GM12875 (cell line): ENCODE measurements around the gene SEPTIN11.

ENCODE experiments used
- H3K4me3 ChIP-seq: one replicate; pipeline ENCODE4 v1.5.1; 2011; ENCODE audit warnings: low read depth, low read length, control low read depth
- TF ChIP-seq, protein P1 (sequence below): IDR thresholded peaks from 2 replicates; pipeline ENCODE4 v1.5.1; 2011; ENCODE audit warnings: low read depth, mild to moderate bottlenecking, control low read depth, inconsistent platforms, low read length, moderate library complexity, borderline replicate concordance; ENCODE audit not compliant: insufficient read depth

Gene SEPTIN11

DNA sequence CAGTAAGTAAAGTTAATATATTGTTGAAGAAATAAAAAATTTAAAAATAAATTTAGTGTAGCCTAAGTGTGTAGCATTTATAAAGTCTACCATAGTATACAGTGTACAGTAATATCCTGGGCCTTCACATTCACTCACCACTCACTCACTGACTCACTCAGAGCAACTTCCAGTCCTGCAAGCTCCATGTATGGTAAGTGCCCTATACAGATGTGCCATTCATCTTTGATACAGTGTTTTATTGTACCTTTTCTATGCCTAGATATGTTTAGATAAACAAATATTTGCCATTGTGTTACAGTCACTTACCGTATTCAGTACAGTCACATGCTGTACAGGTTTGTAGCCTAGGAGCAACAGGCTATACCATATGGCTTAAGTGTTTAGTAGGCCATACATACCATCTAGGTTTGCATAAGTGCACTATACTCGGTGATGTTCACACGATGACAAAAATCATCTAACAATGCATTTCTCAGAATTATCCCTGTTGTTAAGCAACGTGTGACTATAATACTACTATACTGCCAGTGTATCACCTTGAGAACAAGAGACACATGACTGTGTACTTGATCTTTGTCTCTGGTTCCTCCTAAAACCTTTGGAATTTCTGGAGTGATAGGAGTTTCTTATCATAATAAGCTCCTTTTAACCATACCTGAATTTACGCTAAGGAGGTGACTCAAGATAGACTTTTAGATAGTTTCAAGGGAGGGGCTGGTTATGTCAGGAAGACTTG is 25.8 kb upstream of the SEPTIN11 start:
- TF ChIP-seq, protein P1, sequence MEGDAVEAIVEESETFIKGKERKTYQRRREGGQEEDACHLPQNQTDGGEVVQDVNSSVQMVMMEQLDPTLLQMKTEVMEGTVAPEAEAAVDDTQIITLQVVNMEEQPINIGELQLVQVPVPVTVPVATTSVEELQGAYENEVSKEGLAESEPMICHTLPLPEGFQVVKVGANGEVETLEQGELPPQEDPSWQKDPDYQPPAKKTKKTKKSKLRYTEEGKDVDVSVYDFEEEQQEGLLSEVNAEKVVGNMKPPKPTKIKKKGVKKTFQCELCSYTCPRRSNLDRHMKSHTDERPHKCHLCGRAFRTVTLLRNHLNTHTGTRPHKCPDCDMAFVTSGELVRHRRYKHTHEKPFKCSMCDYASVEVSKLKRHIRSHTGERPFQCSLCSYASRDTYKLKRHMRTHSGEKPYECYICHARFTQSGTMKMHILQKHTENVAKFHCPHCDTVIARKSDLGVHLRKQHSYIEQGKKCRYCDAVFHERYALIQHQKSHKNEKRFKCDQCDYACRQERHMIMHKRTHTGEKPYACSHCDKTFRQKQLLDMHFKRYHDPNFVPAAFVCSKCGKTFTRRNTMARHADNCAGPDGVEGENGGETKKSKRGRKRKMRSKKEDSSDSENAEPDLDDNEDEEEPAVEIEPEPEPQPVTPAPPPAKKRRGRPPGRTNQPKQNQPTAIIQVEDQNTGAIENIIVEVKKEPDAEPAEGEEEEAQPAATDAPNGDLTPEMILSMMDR: no peak
- H3K4me3 ChIP-seq: no peak overlapping the region

DNA sequence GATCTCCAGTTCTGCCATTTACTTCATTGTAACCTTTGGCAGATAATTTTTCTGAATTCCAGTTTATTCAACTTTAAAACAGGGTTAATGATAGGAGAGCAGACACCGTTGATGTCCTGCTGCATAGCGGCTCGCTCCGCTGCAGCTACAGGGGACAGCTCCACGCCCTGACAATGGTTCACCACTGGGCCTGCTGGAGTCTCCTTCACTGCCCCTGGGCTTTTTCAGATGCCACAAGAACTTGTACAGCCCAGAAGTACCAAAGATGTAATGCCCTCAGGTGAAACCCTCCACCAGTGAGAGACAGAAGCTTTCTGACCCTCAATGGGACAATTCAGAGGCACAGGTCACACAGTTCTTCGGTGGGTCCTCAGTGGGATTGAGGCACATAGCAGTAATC is 22.7 kb upstream of the SEPTIN11 start:
- TF ChIP-seq, protein P1: no peak
- H3K4me3 ChIP-seq: no peak overlapping the region

DNA sequence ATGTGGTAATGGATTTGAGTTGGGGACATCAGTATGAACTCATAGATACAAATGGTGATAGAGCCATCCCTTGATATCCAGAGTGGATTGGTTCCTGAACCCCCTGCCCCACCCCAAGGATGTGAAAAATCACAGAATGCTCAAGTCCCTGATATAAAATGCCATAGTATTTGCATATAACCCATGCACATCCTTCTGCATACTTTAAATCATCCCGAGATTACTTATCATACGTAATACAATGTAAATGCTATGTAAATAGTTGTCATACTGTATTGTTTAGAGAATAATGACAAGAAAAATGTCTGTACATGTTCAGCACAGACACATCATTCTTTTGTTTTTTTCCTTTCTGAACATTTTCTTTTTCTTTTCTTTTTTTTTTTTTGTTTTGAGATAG is 18.9 kb upstream of the SEPTIN11 start:
- H3K4me3 ChIP-seq: no peak overlapping the region
- TF ChIP-seq, protein P1: no peak

DNA sequence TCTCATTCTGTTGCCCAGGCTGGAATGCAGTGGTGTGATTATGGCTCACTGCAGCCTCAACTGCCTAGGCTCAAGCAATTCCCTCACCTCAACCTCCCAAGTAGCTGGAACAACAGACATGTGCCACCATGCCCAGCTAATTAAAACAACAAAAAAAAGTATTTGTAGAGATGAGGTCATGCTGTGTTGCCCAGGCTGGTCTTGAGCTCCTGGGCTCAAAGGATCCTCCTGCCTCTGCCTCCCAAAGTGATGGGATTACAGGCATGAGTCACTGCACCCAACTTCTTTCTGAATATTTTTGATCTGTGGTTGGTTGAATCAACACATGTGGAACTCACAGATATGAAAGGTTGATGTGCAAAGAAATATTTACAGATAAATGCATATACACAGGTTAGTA is 18.5 kb upstream of the SEPTIN11 start:
- TF ChIP-seq, protein P1: no peak
- H3K4me3 ChIP-seq: no peak overlapping the region

DNA sequence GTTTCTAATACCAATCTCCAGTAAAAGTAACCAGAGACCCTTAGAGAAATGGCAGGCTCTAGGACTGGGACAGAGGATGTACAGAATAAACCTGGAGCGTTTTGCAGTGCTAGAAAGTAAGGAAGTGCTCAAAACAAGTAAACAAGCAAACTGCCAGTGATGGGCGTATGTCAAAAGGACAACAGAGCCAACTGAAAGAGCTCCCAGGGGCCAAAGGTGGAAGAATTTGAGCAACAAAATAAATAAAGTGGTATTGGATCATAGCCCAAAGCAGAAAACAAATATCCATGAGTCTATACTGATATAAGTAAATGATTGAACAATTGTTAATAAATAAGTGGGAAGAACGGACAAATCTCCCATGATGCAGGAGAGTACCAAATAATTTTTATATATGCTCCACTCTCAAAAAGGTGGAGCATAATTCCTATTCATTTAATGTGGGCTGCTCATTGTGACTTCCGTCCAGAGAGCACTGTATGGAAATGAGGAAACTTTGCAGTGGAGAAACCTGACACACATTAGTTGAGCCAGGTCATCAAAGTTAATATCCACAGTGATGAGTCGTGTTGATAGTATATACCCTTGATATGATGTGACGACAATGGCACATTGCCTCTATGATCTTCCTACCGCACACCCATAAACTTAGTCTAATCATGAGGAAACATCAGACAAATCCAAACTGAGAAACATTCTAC is 17.8 kb upstream of the SEPTIN11 start:
- H3K4me3 ChIP-seq: no peak overlapping the region
- TF ChIP-seq, protein P1: no peak

DNA sequence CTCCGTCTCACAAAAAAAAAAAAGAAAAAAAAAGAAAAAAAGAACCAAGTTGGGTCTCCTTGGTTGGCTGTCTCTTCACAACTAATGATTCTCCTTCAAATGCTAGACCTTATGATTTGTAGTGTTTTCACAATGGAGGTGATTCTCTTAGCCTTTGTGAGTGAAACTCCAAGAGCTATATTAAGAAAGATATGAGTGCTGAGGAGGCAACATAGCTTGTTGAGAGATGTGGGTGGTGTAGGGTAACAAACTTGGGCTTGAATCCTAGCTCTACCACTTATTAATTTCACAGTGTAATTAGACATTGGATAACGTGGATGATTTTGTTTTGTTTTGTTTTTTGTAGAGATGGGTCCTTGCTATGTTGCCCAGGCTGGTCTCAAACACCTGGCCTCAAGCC is 10.4 kb upstream of the SEPTIN11 start:
- no peak overlapping the region for H3K4me3 ChIP-seq
- TF ChIP-seq, protein P1: no peak

DNA sequence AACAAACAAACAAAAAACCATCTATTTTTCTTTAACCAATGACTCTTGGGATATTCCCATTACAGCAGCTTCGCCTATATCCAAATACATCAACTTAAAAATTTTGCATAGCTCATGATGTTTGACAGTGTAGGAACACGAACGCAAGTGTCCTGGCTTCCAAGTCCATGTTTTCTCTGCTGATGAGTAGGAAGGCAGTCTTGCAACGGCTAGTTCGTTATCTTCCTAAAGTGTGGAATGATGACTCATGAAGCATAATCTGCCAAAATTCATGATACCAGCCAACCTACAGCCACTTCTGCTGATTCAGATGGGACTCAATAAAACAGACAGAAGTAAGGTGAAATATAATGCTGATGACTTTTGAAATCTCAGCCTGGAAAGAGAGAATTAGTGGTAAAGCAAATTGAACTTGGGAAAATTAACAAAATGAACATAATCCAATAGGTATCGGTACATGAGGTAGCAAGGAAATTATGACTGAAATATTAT is 6.4 kb upstream of the SEPTIN11 start:
- TF ChIP-seq, protein P1: no peak
- no peak overlapping the region for H3K4me3 ChIP-seq
